Endometrium (tissue), 2 donors: ENCODE data around the gene MYEOV.

Source experiments
- FAIRE-seq: peaks from 2 replicates; lab custom pipeline; 2012; peaks lifted over from hg19 to GRCh38; lab: Jason Lieb, UNC
- donor health status: control.
- donor health status: control.

The MYEOV gene

DNA sequence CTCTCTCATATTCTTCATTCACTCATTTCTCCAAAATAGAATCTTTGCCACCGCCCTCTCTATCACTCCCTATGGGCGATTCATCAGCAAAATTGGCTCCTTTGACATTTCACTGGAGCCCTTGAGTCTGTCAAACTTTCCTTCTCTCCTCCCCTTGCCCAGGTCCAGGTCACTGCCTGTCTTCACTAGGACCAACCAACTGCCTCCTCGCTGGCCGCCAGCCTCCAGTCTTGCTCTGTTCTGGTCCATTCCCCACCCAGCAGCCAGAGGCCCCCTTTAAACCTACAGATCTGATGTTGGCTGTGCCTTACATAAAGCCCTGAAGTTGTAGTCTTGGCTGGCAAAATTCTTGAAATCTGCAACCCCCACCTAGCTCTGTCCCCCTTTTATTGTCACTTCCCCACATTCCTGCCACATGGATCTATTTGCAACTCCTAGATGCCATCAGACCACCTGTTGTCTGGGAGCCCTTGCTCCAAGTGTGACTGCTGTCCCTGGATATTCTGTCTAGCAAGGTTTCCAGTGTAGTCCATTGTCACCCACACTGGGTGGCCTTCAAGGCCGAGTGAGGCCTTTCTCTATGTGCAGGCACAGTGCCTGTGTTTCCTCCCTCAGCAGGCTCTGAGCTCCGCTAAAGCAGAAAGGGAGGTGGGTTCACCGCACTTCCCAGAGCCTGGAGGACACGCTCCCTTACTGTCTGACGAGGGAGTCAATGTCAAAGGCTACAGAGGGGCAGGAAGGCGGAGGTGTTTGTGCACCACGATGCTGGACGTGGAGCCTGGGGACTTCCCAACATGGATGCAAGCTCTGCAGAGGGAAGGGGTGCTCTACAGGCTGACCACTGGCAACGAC, 25.5 kb downstream of the MYEOV start:
- no peak for FAIRE-seq

- FAIRE-seq = no peak
Measured at GRCh38 chr11:69320326-69320725, 26.4 kb downstream of the MYEOV start.

GRCh38 chr11:69320756-69321741, 27.1 kb downstream of the MYEOV start:
- no peak for FAIRE-seq

- no peak for FAIRE-seq
Measured at GRCh38 chr11:69321877-69322361, 28.0 kb downstream of the MYEOV start.

- no peak for FAIRE-seq
Measured at GRCh38 chr11:69325446-69325845, 31.5 kb downstream of the MYEOV start.

DNA sequence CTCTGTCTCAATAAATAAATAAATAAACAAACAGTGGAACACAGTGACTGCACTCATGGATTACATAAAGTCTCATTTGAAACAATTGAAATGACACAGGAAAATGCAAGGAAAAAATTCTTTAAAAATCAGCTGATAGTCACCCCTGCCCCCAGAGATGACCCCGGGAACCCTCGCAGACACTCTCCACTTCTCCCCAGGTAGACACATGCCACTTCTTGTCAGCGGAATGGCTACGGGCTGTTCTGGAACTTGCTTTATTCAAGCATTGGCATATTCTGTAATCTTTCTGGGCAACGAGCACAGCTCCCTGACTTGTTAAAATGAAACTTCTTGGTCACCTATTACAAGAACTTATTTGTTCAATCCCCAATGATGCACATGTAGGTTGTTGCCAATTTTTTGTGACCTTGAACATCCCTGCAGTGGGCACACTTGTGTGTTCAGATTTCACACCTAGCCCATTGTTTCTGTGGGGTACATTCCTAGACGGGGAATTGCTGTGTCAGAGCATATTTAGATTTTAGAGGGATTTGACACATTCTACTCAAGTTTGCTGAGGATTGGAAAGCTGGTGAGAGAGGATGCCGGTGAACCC, 32.8 kb downstream of the MYEOV start:
- no peak for FAIRE-seq

GRCh38 chr11:69327741-69328191, 33.8 kb downstream of the MYEOV start:
- no peak for FAIRE-seq

- no peak for FAIRE-seq
Measured at GRCh38 chr11:69328231-69328630, 34.3 kb downstream of the MYEOV start.

DNA sequence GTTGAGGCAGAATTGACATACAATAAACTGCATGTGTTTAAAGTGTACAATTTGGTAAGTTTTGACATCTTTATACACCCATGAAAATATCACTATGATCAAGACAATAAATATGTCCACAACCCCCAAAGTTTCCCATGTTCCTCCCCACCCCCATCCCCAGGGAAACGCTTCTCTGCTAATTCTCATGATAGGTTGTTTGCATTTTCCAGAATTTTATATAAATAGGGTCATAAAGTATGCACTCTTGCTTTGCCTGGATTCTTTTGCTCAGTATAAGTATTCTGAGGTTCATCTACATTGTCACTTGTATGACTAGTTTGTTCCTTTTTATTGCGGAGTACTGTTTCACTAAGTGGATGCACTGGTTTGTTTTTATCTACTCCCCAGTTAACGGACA, 35.6 kb downstream of the MYEOV start:
- no peak for FAIRE-seq

DNA sequence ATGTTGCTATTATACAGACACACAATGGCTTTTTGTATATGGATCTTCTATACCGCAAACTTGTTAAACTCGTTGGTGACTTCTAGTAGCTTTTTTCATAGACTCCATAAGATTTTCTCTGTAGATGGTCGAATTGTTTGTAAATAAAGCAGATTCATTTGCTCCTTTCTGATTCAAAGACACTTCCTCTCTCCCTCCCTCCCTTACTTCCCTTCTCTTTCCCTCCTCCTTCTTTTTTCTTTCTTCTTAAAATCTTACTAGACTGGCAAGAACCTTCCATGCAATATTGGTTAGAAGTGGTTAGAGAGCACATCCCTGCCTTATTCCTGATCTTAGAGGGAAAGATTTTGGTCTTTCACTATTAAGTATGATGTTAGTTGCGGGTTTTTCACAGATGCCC, 36.4 kb downstream of the MYEOV start:
- FAIRE-seq = no peak

DNA sequence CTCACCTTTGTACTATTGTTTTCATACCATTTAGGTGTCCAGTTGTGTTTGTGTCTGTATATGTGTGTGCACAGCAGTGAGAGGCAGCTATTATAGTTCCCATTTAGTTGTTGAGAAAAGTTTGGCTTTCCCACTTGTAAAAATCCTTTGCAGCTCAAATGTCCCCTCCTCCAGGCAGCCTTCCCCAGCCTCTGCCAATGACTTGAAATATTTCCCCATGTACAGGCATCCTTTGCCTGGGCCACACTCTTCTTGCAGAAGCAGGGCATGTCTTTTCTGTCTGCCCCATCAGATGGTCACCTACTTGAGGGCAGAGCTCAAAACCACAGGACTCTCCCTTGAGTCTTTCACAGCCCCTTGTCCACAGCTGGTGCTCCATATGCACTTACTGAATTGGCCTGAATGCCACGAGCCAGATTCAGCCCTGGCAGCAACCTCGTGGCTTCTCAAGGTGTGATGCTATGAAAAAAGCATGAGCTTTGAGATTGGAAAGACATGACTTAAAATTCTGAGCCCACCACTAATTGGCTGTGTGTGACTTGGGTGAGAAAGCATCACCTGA, 39.3 kb downstream of the MYEOV start:
- FAIRE-seq = no peak

DNA sequence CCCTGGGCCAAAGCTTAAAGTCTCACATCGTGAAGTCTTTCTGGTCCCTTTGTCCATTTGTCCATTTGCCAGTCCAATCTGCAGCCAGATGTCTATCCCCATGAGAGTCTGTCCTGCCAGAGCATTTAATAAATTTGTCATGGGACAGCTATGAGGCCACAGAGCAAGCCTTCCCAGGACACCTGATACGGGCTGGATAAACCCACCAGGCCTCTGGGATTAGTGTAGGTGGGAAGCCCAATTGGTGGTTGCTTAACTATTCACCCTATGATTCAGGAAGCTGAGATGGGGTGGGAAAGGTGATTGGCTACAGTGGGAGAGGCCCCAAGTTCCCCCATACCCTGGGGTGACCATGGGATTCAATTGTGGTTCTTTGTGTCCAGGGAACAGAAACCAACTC, 39.9 kb downstream of the MYEOV start:
- FAIRE-seq = no peak

GRCh38 chr11:69335007-69335780, 41.2 kb downstream of the MYEOV start:
- no peak for FAIRE-seq

GRCh38 chr11:69335781-69336405, 41.9 kb downstream of the MYEOV start:
- no peak for FAIRE-seq

- FAIRE-seq = no peak
Measured at GRCh38 chr11:69337211-69337721, 43.3 kb downstream of the MYEOV start.

- FAIRE-seq = no peak
Measured at GRCh38 chr11:69339041-69339733, 45.2 kb downstream of the MYEOV start.

- no peak for FAIRE-seq
Measured at GRCh38 chr11:69339983-69340565, 46.1 kb downstream of the MYEOV start.

- FAIRE-seq = no peak
Measured at GRCh38 chr11:69342588-69343330, 48.8 kb downstream of the MYEOV start.
